ENCODE data around the gene TRIM24. TPM values are rescaled to one million over a fixed set of nuclear protein-coding genes. Genes with fewer than 3 reads are reported as not detected.

TRIM24 gene
- total RNA-seq, 1 experiment from 2014 or later: 25.9 TPM

GRCh38 chr7:138505361-138505873 is 45.4 kb downstream of the TRIM24 start:
- H3K9me3 ChIP-seq (ENCODE audit: low read depth, low read length, poor library complexity, severe bottlenecking): no peaks in the 10 kb centered on the region
- peaks cover 10% of the 10 kb centered on the region for H3K4me1 ChIP-seq (ENCODE audit: insufficient read depth, low read length, poor library complexity, severe bottlenecking)
- BruUV-seq (replicated peaks): no TSS peak
- no peaks in the 10 kb centered on the region for H3K36me3 ChIP-seq (ENCODE audit: insufficient read depth, low read length, poor library complexity, severe bottlenecking)
- no peak overlapping the region for H3K4me3 ChIP-seq (ENCODE audit: low read depth, low read length, poor library complexity, severe bottlenecking)
- DNase-seq (ENCODE audit: low spot score): no peak
- TF ChIP-seq EZH2 (IDR thresholded peaks at IDR 0.05; ENCODE audit: borderline replicate concordance, low read depth, low read length, poor library complexity, severe bottlenecking) (no peak), CTCF (conservative IDR thresholded peaks at IDR 0.05; ENCODE audit: low read depth, low read length) (no peak)
- intact Hi-C loops (cut with micrococcal nuclease; ENCODE audit: unreplicated experiment): no loop called here
- ChIA-PET CTCF (no interaction called here), POLR2A (ENCODE audit: low non-redundant PET) (no interaction called here)
- no peak overlapping the region for H3K27ac ChIP-seq (ENCODE audit: low read depth, low read length, poor library complexity, severe bottlenecking)
- H3K27me3 ChIP-seq (replicated peaks; ENCODE audit: insufficient read depth, low read depth, low read length, poor library complexity): no peaks in the 10 kb centered on the region

- ChIA-PET CTCF (no interaction called here), POLR2A (ENCODE audit: low non-redundant PET) (no interaction called here)
- Histone ChIP-seq H3K36me3 (ENCODE audit: insufficient read depth, low read length, poor library complexity, severe bottlenecking) (peaks cover 3% of the 10 kb centered on the region), H3K9me3 (ENCODE audit: low read depth, low read length, poor library complexity, severe bottlenecking) (no peaks in the 10 kb centered on the region), H3K4me3 (ENCODE audit: low read depth, low read length, poor library complexity, severe bottlenecking) (no peak overlapping the region), H3K27ac (ENCODE audit: low read depth, low read length, poor library complexity, severe bottlenecking) (no peak overlapping the region), H3K4me1 (ENCODE audit: insufficient read depth, low read length, poor library complexity, severe bottlenecking) (peaks cover 10% of the 10 kb centered on the region), H3K27me3 (replicated peaks; ENCODE audit: insufficient read depth, low read depth, low read length, poor library complexity) (no peaks in the 10 kb centered on the region)
- intact Hi-C loops (cut with micrococcal nuclease; ENCODE audit: unreplicated experiment): no loop called here
- no peak for DNase-seq (ENCODE audit: low spot score)
- no TSS peak for BruUV-seq (replicated peaks)
- TF ChIP-seq EZH2 (IDR thresholded peaks at IDR 0.05; ENCODE audit: borderline replicate concordance, low read depth, low read length, poor library complexity, severe bottlenecking) (no peak), CTCF (conservative IDR thresholded peaks at IDR 0.05; ENCODE audit: low read depth, low read length) (no peak)
Observed at GRCh38 chr7:138506764-138507163, 46.7 kb downstream of the TRIM24 start.

- Histone ChIP-seq H3K4me3 (ENCODE audit: low read depth, low read length, poor library complexity, severe bottlenecking) (no peak overlapping the region), H3K9me3 (ENCODE audit: low read depth, low read length, poor library complexity, severe bottlenecking) (no peaks in the 10 kb centered on the region), H3K36me3 (ENCODE audit: insufficient read depth, low read length, poor library complexity, severe bottlenecking) (peaks cover 3% of the 10 kb centered on the region), H3K27me3 (replicated peaks; ENCODE audit: insufficient read depth, low read depth, low read length, poor library complexity) (no peaks in the 10 kb centered on the region), H3K27ac (ENCODE audit: low read depth, low read length, poor library complexity, severe bottlenecking) (no peak overlapping the region), H3K4me1 (ENCODE audit: insufficient read depth, low read length, poor library complexity, severe bottlenecking) (no peaks in the 10 kb centered on the region)
- ChIA-PET CTCF (no interaction called here), POLR2A (ENCODE audit: low non-redundant PET) (no interaction called here)
- DNase-seq (ENCODE audit: low spot score): no peak
- intact Hi-C loops (cut with micrococcal nuclease; ENCODE audit: unreplicated experiment): no loop called here
- TF ChIP-seq CTCF (conservative IDR thresholded peaks at IDR 0.05; ENCODE audit: low read depth, low read length) (no peak), EZH2 (IDR thresholded peaks at IDR 0.05; ENCODE audit: borderline replicate concordance, low read depth, low read length, poor library complexity, severe bottlenecking) (no peak)
- no TSS peak for BruUV-seq (replicated peaks)
Observed at GRCh38 chr7:138510003-138510402, 49.9 kb downstream of the TRIM24 start.

All from A673 (cell line).